ENCODE measurements around the gene VTI1A.

The VTI1A gene

DNA sequence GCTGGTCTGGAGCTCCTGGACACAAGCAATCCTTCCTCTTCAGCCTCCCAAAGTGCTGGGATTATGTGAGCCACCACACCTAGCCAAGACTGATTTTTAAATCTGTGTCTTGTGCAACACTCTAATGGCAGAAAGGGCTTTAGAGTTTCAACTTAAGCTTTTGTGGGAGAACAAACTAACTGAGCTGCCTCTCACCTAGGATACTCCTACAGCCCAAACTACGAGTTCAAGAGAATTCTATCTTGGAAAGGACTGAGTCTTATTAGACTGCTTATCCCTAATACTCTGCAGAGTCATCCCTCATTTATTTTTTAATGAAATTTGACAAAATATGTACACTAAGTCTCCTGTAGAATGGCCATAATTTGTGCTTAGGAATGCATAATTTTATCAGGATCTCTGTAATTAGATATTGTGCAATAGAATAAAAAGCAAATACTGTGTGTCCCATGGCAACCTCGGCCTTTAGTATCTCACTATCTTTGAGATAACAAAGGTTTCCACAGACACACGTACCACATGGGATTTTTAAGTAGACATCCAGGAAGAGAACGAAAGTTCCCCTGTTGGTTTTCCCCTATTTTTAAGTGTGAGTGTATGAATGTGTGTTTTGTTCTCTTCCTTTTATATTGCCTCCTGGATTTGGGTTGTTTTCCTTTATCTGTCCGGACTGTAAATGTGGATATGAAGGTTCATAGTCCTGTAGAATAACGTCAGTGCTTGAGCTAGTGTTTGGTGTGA, 303.6 kb downstream of the VTI1A start:
- no peak for DNase-seq (ENCODE audit: low read depth in 3 of 3, low spot score in 1 of 3)

GRCh38 chr10:112751651-112752050, 304.6 kb downstream of the VTI1A start:
- DNase-seq (ENCODE audit: low read depth in 3 of 3, low spot score in 1 of 3): no peak

DNA sequence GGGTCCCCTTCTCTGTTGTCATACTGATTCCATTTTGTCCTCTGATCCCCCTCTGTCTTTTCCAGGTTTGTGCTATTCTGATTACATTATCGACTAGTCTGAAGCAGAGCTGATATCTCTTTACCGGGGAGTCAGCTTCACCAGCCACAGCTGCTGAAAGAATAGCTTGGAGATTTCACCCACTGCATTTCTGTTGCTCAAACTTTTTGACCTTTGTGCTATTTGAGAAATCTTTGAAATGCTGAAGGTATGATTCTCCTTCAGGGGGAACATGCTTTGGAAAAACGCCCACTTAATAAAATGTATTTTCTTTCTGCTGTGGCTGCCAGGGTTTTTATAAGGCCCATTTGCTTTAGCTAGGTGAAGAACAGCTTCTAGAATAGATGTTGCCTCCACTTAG, 305.3 kb downstream of the VTI1A start:
- DNase-seq (ENCODE audit: low read depth in 3 of 3, low spot score in 1 of 3): no peak

DNA sequence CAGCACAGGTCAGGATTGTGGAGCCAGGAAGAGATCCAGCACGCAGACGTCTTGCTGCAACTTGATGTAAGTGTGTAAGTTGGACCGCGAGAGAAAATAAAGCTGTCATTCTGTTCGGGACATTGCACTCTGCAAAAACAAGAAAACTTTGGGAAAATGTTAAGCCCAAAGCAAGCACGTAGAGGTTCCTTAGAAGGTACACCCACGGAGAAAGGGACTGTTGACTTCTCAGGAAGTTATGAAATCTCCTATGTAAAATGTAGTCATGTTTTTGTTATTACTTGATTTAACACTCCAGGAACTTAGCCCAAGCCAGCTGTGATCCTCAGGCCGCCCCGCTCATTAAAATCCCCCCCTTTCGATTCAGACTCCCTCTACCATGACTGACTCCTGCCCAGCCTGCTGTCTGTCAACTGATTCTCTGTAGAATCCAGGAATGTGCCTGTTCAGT, 307.0 kb downstream of the VTI1A start:
- no peak for DNase-seq (ENCODE audit: low read depth in 3 of 3, low spot score in 1 of 3)

DNA sequence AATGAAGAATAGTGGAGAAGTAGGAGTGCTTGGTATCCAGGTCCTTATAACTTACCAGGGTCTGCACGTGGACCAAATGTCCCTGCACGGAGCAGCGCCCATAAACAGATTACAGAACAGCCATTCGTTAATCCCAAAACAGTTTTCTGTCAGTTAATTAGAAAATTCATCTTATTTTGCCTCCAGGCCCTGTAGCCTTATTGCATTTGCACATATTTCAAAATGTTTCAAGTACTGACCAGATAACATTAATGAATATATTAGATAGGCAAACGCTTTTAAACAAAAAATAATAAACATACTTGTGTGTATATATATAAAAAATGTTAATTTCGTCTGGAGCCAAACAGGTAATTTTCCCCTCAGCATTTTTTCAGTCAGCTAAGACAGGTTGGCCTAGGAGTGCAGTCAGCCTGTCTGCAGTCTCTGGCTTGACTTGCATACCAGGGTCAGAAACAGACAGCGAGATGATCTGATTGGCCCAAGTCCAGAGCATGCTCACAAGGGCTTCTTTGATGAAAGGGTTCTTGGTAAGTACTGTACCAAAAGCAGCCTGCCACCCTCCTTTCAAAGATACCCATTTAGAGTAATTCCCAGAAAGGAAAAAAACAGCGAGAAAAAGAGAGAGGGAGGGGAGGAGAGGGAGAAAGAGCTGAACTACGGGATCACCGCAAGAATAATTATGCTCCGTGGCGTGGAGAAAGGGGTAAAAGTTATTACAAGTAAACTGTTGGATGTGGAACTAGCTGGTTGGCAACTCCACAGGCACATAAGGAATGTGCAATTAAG, 308.6 kb downstream of the VTI1A start:
- no peak for DNase-seq (ENCODE audit: low read depth in 3 of 3, low spot score in 1 of 3)

- no peak for DNase-seq (ENCODE audit: low read depth in 3 of 3, low spot score in 1 of 3)
Observed at GRCh38 chr10:112756235-112756527, 309.2 kb downstream of the VTI1A start.

DNA sequence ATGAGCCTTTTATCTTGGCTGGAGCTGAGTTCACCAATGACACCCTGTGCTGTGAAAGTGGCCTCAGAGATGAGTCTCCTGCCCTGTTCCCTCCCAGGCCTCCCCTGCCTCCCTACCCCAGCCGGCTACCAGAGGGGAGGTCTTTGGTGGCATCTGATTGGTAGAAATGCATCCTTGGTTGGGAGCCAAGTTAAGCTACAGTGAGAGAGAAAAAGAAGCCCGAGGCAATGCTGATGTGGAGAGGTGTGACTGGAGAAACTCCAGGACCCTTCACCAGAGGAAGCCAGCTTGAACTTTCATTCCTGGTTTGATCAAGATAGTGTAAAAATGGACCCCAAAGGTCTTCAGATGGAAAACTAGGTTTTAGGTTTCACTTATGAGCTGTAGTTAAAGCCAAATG, 311.9 kb downstream of the VTI1A start:
- no peak for DNase-seq (ENCODE audit: low read depth in 3 of 3, low spot score in 1 of 3)

GRCh38 chr10:112759496-112759895, 312.5 kb downstream of the VTI1A start:
- no peak for DNase-seq (ENCODE audit: low read depth in 3 of 3, low spot score in 1 of 3)

- no peak for DNase-seq (ENCODE audit: low read depth in 3 of 3, low spot score in 1 of 3)
Observed at GRCh38 chr10:112761256-112761655, 314.2 kb downstream of the VTI1A start.

DNA sequence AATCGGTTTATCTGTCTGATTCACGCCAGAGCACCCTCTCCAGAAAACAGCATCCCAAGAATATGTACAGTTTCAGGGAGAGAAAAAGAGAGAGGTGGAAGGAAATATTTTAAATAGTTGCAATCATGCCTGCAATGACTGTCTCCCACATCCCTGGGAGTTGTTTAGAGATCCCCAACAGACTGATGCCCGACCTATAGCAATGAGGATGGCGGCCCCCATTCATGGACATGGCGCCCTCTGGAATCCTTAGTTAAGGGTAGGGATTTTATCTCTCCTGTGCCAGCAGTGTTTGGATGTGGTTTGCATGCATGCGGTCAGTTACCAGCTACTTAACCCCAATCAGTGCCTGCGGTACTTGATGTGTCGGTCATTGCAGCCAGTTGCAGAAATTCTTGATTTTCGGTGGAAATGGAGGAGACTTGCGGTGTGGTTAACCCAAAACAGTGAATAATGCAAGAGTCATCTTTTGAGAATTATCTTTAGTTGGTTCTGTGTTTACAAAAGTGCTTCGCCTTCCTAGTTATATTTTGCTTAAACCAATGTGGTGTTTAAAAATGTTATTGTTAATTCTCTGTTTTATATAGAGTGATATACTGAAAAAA, 317.0 kb downstream of the VTI1A start:
- no peak for DNase-seq (ENCODE audit: low read depth in 3 of 3, low spot score in 1 of 3)

DNA sequence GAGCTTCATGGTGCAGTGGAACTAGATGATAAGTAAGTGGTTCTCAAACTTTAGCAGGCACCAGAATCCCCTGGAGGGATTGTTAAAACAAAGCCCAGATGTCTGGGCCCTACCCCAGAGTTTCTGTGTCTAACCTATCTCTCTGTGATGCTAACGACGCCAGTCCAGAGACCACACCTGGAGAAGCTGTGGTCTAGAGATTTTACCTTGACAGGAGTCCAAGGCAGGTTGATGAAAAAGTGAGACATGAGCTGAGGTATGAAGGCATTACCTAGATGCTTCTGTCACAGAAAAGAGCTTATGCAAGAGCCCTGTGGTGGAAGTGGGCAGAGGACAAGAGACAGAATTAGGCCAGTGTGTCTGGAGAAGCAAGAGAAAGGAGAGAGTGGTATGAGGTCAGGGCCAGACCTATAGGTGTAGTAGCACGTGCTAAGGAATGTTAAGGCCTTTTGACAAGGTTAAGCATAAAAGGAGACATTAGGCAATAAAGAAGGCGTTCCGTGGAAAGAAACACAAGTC, 318.8 kb downstream of the VTI1A start:
- DNase-seq (ENCODE audit: low read depth in 3 of 3, low spot score in 1 of 3): no peak

DNA sequence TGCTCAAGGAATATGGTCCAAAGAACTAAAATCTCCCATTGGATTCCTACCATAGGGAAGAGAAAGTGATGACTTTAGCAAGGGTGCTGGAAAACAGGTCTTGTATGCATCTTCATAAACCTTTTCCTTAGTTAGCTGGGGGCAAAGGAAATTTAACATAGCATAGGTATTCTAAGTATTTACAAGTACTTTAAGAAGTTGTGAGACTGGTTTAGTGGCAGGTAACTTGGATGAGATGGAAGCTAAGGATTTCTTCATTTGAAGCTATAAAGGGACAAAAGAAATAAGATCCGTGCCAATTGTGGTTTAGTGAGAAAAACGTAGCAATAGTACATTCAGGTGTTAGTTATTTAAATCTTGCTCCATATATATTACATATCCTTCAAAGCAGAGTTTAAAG, 319.6 kb downstream of the VTI1A start:
- no peak for DNase-seq (ENCODE audit: low read depth in 3 of 3, low spot score in 1 of 3)

DNA sequence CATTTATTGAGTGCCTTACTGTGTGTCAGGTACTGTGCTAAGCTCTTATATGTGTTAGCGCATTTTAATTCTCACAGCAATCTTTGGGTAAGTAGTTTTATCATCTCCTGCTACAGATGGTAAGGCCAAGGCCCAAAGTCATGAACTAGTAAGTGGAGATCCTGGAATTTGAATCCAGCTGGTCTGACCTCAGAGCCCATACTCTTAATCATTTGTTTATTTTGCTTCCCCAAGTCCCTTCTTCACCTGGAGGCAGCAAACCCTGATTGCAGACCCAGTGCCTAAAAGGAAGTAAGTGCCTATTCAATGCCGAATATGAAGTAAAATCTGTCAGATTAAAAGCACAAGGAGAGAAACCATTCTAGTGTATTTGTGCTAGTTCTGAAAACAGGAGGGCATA, 320.1 kb downstream of the VTI1A start:
- no peak for DNase-seq (ENCODE audit: low read depth in 3 of 3, low spot score in 1 of 3)

- DNase-seq (ENCODE audit: low read depth in 3 of 3, low spot score in 1 of 3): no peak
Observed at GRCh38 chr10:112768121-112768520, 321.1 kb downstream of the VTI1A start.

- DNase-seq (ENCODE audit: low read depth in 3 of 3, low spot score in 1 of 3): no peak
Observed at GRCh38 chr10:112769081-112769480, 322.1 kb downstream of the VTI1A start.

- no peak for DNase-seq (ENCODE audit: low read depth in 3 of 3, low spot score in 1 of 3)
Observed at GRCh38 chr10:112769611-112770370, 322.8 kb downstream of the VTI1A start.

- DNase-seq (ENCODE audit: low read depth in 3 of 3, low spot score in 1 of 3): no peak
Observed at GRCh38 chr10:112771733-112772132, 324.7 kb downstream of the VTI1A start.

GRCh38 chr10:112773783-112774182, 326.8 kb downstream of the VTI1A start:
- no peak for DNase-seq (ENCODE audit: low read depth in 3 of 3, low spot score in 1 of 3)

GRCh38 chr10:112774210-112774609, 327.2 kb downstream of the VTI1A start:
- no peak for DNase-seq (ENCODE audit: low read depth in 3 of 3, low spot score in 1 of 3)

DNA sequence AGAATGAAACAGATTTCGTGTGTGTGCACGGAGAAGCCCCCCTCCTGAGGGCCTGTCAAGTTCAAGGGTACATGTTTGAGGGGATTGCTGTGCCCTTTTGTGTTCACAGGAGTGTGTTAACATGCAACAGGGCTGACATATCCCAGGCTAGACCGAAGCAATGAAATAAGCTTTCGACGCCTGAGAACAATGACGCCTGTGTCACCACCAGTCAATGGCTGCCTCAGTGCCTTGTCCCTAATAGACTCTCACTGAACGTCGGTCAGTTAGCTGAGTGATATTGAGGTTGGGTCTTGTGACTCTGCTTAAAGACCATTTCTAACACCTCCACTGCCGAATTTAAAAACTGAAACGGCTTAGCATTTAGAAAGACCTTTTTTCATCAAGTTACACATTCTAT, 327.8 kb downstream of the VTI1A start:
- DNase-seq (ENCODE audit: low read depth in 3 of 3, low spot score in 1 of 3): no peak

- DNase-seq (ENCODE audit: low read depth in 3 of 3, low spot score in 1 of 3): no peak
Observed at GRCh38 chr10:112775381-112775780, 328.4 kb downstream of the VTI1A start.

All from stimulated activated CD4-positive, alpha-beta T cell treated with anti-CD3 and anti-CD28 coated beads, TNF-alpha, amount 100 ng/mL, for 1 hour (primary cell).